ENCODE results near the gene GPR137. TPM values are rescaled to one million over a fixed set of nuclear protein-coding genes. Genes with fewer than 3 reads are reported as not detected.

Gene GPR137
- total and polyA plus RNA-seq, 8 donors, result 23.6 to 39.6 (median 31.8) TPM

DNA sequence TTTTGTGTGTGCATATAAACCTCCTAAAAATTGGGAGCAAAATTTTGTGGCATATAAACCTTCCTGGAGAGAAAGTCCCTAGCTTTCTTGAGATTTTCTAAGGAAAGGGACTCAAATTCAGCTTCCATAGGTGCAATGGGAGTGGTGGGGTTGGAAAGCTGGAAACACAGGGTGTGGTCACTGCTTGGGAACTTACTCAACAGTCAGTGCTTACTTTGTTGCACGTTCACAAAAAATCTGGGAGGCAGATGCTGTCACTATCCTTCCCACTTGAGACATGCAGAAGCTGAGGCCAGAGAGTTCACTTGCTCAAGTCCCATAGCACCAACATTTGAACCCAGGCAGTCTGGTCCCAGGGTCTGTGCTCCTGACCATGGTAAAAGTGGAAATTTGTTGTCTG is 10.6 kb downstream of the GPR137 start:
- ATAC-seq (no peak), DNase-seq (no peak)
- peaks cover 21 to 37% of the 10 kb centered on the region in 2 donors for H3K4me1 ChIP-seq
- H3K4me3 ChIP-seq, result no peak overlapping the region
- H3K36me3 ChIP-seq, result no peaks in the 10 kb centered on the region
- TF ChIP-seq, protein P1, sequence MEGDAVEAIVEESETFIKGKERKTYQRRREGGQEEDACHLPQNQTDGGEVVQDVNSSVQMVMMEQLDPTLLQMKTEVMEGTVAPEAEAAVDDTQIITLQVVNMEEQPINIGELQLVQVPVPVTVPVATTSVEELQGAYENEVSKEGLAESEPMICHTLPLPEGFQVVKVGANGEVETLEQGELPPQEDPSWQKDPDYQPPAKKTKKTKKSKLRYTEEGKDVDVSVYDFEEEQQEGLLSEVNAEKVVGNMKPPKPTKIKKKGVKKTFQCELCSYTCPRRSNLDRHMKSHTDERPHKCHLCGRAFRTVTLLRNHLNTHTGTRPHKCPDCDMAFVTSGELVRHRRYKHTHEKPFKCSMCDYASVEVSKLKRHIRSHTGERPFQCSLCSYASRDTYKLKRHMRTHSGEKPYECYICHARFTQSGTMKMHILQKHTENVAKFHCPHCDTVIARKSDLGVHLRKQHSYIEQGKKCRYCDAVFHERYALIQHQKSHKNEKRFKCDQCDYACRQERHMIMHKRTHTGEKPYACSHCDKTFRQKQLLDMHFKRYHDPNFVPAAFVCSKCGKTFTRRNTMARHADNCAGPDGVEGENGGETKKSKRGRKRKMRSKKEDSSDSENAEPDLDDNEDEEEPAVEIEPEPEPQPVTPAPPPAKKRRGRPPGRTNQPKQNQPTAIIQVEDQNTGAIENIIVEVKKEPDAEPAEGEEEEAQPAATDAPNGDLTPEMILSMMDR (IDR thresholded peaks at IDR 0.05), result no peak
- no peaks in the 10 kb centered on the region for H3K9me3 ChIP-seq
- intact Hi-C loops (cut with DNase I), result no loop called here
- peaks cover 66 to 98% of the 10 kb centered on the region in 2 donors for H3K27me3 ChIP-seq
- no peak overlapping the region for H3K27ac ChIP-seq

DNA sequence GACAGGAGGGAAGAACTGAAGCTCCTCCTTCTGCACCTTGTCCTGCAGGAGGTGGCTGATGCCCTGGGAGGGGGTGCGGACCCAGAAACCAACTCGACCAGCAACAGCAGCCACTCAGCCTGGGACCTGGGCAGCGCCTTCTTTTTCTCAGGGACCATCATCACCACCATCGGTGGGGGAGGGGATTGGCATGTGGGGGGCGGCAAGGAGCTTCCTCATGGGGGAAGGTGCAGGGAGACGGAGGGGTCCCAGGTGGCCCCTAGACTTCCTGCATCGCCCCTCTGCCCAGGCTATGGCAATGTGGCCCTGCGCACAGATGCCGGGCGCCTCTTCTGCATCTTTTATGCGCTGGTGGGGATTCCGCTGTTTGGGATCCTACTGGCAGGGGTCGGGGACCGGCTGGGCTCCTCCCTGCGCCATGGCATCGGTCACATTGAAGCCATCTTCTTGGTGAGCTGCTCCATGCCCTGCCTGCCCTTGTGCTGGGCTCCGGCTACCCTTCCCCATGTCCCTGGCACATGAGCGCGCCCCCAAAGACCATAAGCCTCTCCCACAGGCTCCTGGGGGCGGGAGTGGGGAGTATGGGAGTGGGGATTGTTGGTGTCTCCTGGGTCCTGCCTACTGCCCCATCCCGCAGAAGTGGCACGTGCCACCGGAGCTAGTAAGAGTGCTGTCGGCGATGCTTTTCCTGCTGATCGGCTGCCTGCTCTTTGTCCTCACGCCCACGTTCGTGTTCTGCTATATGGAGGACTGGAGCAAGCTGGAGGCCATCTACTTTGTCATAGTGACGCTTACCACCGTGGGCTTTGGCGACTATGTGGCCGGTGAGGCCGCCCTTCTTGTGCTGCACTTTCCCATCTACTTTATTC is 11.4 kb downstream of the GPR137 start:
- Histone ChIP-seq H3K4me3 (no peak overlapping the region), H3K9me3 (no peaks in the 10 kb centered on the region), H3K4me1 (peaks cover 18 to 32% of the 10 kb centered on the region in 2 donors), H3K27ac (no peak overlapping the region), H3K36me3 (no peaks in the 10 kb centered on the region), H3K27me3 (peaks cover 58 to 90% of the 10 kb centered on the region in 2 donors)
- TF ChIP-seq, protein P1 (IDR thresholded peaks at IDR 0.05), result no peak
- ATAC-seq (no peak), DNase-seq (no peak)
- intact Hi-C loops (cut with DNase I), result no loop called here

DNA sequence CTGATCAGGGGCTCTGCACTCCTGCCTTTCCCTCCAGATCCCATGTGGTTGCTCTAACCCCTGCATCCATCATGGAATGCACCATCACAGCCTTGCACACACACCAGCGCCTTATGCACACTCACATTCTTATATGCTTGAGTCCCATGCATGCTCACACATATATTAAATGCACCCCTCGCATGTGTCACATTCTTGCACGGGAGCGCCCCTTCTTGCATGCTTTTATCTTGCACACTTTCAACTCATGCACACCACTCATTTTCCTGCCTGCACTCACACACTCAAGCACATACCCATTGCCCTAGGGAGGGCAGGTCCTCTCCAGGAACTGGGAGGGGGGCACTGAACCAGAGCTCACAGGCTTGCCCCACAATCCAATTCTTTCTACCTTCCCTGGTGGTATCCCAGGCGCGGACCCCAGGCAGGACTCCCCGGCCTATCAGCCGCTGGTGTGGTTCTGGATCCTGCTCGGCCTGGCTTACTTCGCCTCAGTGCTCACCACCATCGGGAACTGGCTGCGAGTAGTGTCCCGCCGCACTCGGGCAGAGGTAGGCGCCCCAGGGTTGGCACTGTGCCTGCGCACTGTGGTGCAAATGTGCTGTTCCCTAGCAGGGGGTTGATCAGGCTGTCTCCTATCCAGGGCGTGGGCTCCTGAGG is 12.2 kb downstream of the GPR137 start:
- DNase-seq, result no peak
- no peaks in the 10 kb centered on the region for H3K9me3 ChIP-seq
- TF ChIP-seq, protein P1 (IDR thresholded peaks at IDR 0.05), result no peak
- peaks cover 50 to 82% of the 10 kb centered on the region in 2 donors for H3K27me3 ChIP-seq
- H3K4me3 ChIP-seq, result no peak overlapping the region
- intact Hi-C loops (cut with DNase I), result no loop called here
- no peak overlapping the region for H3K27ac ChIP-seq
- no peaks in the 10 kb centered on the region for H3K36me3 ChIP-seq
- no peak for ATAC-seq
- peaks cover 15 to 26% of the 10 kb centered on the region in 2 donors for H3K4me1 ChIP-seq

DNA sequence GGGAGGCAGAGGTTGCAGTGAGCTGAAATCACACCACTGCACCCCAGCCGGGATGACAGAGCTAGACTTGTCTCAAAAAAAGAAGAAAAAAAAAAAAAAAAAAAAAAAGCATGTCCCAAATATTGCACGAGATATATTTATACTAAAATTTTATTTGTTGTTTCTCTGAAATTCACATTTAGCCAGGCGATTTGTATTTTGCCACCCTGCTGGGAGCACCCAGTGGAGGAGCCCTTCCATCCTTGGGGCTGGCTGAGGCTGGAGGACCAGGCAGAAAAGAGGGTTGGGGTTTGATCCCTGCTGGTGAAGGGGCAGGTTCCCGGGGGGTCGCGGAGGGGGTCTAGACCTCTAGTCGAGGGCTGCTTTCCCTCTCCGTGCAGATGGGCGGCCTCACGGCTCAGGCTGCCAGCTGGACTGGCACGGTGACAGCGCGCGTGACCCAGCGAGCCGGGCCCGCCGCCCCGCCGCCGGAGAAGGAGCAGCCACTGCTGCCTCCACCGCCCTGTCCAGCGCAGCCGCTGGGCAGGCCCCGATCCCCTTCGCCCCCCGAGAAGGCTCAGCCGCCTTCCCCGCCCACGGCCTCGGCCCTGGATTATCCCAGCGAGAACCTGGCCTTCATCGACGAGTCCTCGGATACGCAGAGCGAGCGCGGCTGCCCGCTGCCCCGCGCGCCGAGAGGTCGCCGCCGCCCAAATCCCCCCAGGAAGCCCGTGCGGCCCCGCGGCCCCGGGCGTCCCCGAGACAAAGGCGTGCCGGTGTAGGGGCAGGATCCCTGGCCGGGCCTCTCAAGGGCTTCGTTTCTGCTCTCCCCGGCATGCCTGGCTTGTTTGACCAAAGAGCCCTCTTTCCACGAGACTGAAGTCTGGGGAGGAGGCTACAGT is 13.6 kb downstream of the GPR137 start:
- no peaks in the 10 kb centered on the region for H3K9me3 ChIP-seq
- peak; percentile 45 for ATAC-seq
- TF ChIP-seq, protein P1 (IDR thresholded peaks at IDR 0.05), result no peak
- DNase-seq, result peak in 2 of 4 donors; percentile 72 to 90
- peaks cover 42 to 68% of the 10 kb centered on the region in 2 donors for H3K27me3 ChIP-seq
- H3K36me3 ChIP-seq, result no peaks in the 10 kb centered on the region
- H3K27ac ChIP-seq, result no peak overlapping the region
- H3K4me1 ChIP-seq, result peaks cover 19 to 32% of the 10 kb centered on the region in 2 donors
- intact Hi-C loops (cut with DNase I), result no loop called here
- H3K4me3 ChIP-seq, result peak overlapping the region; percentile 10 to 39

Measured in left lung (tissue), 10 donors.